ENCODE measurements around the gene ERH.

GRCh38 chr14:69376439-69376838 lies 21.7 kb downstream of the ERH start:
- TF ChIP-seq CTCF (IDR thresholded peaks at IDR 0.05) (no peak), POLR2A (IDR thresholded peaks at IDR 0.05) (no peak), EP300 (IDR thresholded peaks at IDR 0.05) (no peak), POLR2AphosphoS5 (IDR thresholded peaks at IDR 0.05) (no peak)

Measured in upper lobe of left lung (tissue), 4 donors.